Measurements from ENCODE around the gene OR5H1. TPM values are rescaled to one million over a fixed set of nuclear protein-coding genes. Genes with fewer than 3 reads are reported as not detected.

The OR5H1 gene
- total and polyA plus RNA-seq, 9 of the 15 experiments (the other 6 are each of a cell fraction or from before 2014, with no cell fraction given) = not detected

- TF ChIP-seq MGA (IDR thresholded peaks at IDR 0.05) = no peak
These were observed 20.7 kb downstream of the OR5H1 start (continued) for GRCh38 chr3:98151241-98151640.
